CD4-positive, CD25-positive, alpha-beta regulatory T cell (primary cell): ENCODE results near the gene ZNRF3. TPM values are rescaled to one million over a fixed set of nuclear protein-coding genes. Genes with fewer than 3 reads are reported as not detected.

Experiments
- ATAC-seq, 2 donors: fragments of 150-1000 bp; cut with Tn5 transposase; one replicate each; pipeline ENCODE4 v1.10.0; 2021; ENCODE audit warnings: low read depth in 2 of 2, moderate number of reproducible peaks in 2 of 2, moderate library complexity in 1 of 2
- DNase-seq, 3 donors: peaks; one replicate each; pipeline versions ENCODE4 v3.0.0 to v3.0.0-alpha.2; 2012 to 2022; ENCODE audit warnings: mixed read lengths in 1 of 3
- H3K27ac ChIP-seq: one replicate; pipeline ENCODE4 v1.7.0; 2013; ENCODE audit warnings: mild to moderate bottlenecking, low read length; ENCODE audit not compliant: insufficient read depth, poor library complexity, severe bottlenecking
- H3K27me3 ChIP-seq: one replicate; pipeline ENCODE4 v1.7.0; 2013; ENCODE audit warnings: low read length; ENCODE audit not compliant: control insufficient read depth, insufficient read depth
- H3K36me3 ChIP-seq: one replicate; pipeline ENCODE4 v1.7.0; 2013; ENCODE audit warnings: mild to moderate bottlenecking, low read length, moderate library complexity; ENCODE audit not compliant: control insufficient read depth, insufficient read depth
- H3K4me1 ChIP-seq: 2 replicates; pipeline ENCODE4 v1.7.0; 2013; ENCODE audit warnings: mild to moderate bottlenecking, low read length; ENCODE audit not compliant: insufficient read depth, control insufficient read depth, poor library complexity, severe bottlenecking
- H3K4me3 ChIP-seq: one replicate; pipeline ENCODE4 v1.7.0; 2013; ENCODE audit warnings: low read depth, mild to moderate bottlenecking, low read length, moderate library complexity
- H3K9me3 ChIP-seq, 2 experiments: 1 replicate in 1 of 2; 2 replicates in 1 of 2; pipeline ENCODE4 v1.7.0; 2013; ENCODE audit warnings: low read length in 2 of 2, mild to moderate bottlenecking in 1 of 2, moderate library complexity in 1 of 2; ENCODE audit not compliant: control insufficient read depth in 2 of 2
- H3K27ac Mint-ChIP-seq, 3 donors: one replicate each; pipeline ENCODE4 v1.8.0; 2020 to 2022; ENCODE audit warnings: mild to moderate bottlenecking in 3 of 3, mixed read lengths in 3 of 3, moderate library complexity in 2 of 3
- H3K27me3 Mint-ChIP-seq: one replicate; pipeline ENCODE4 v1.8.0; 2022; ENCODE audit warnings: mild to moderate bottlenecking, mixed read lengths
- H3K36me3 Mint-ChIP-seq: one replicate; pipeline ENCODE4 v1.8.0; 2020; ENCODE audit warnings: mixed read lengths
- H3K4me1 Mint-ChIP-seq, 4 donors: one replicate each; pipeline ENCODE4 v1.8.0; 2020 to 2022; ENCODE audit warnings: mixed read lengths in 4 of 4, mild to moderate bottlenecking in 1 of 4
- H3K4me3 Mint-ChIP-seq, 4 donors: one replicate each; pipeline ENCODE4 v1.8.0; 2020 to 2022; ENCODE audit warnings: mild to moderate bottlenecking in 4 of 4, mixed read lengths in 4 of 4, moderate library complexity in 3 of 4
- H3K9me3 Mint-ChIP-seq, 7 donors: one replicate each; pipeline ENCODE4 v1.8.0; 2020 to 2022; ENCODE audit warnings: mixed read lengths in 7 of 7, mild to moderate bottlenecking in 3 of 7, moderate library complexity in 2 of 7
- polyA plus RNA-seq, 4 donors: library from polyadenylated mRNA; unstranded; fragments of 300-500 nt; fragmentation: Illumina TruSeq; gene quantifications; one replicate each; pipeline ENCODE4 v1.2.3, GENCODE V29; 2021
- total RNA-seq: library from RNA; stranded (reverse); gene quantifications from one replicate; pipeline ENCODE4 v1.2.3, GENCODE V29; 2022

Gene ZNRF3
- total and polyA plus RNA-seq, 5 donors from 2014 or later: 0.06 to 0.35 (median 0.24) TPM

DNA sequence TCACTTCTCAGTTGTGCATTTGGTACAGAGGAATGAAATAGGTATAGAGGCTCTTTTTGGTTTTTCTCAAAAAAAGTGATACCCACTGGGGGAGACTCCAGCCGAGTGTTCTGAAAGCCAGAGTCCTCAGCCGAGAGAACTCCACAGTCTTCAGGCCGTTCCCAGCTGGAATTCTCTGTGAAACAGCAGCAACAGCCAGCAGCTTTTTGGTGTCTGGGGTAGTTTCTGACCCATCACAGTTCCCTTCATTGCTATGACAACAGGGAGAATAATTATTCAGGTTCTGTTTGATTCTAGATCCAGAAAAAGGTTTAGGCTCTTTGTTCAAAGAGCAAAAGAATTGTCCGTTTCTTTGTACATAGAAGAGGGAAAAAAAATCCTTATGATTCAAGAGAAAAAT lies 93.7 kb downstream of the ZNRF3 start:
- H3K9me3 ChIP-seq: no peaks in the 10 kb centered on the region
- peaks cover 0 to 3% (median 2%) of the 10 kb centered on the region in 4 donors for H3K4me1 Mint-ChIP-seq
- no peak for DNase-seq
- H3K36me3 ChIP-seq: no peaks in the 10 kb centered on the region
- H3K27me3 Mint-ChIP-seq: peaks cover 13% of the 10 kb centered on the region
- H3K4me3 Mint-ChIP-seq: no peak overlapping the region
- peaks cover 3% of the 10 kb centered on the region for H3K36me3 Mint-ChIP-seq
- no peaks in the 10 kb centered on the region for H3K4me1 ChIP-seq
- ATAC-seq: no peak
- no peak overlapping the region for H3K27ac ChIP-seq
- no peak overlapping the region for H3K4me3 ChIP-seq
- no peaks in the 10 kb centered on the region for H3K9me3 Mint-ChIP-seq
- H3K27ac Mint-ChIP-seq: no peak overlapping the region
- peaks cover 2% of the 10 kb centered on the region for H3K27me3 ChIP-seq

GRCh38 chr22:28977481-28977971 lies 94.2 kb downstream of the ZNRF3 start:
- peaks cover 2% of the 10 kb centered on the region for H3K27me3 ChIP-seq
- Mint-ChIP-seq H3K36me3 (peaks cover 3% of the 10 kb centered on the region), H3K4me3 (no peak overlapping the region), H3K27ac (no peak overlapping the region), H3K4me1 (peaks cover 0 to 3% (median 2%) of the 10 kb centered on the region in 4 donors), H3K27me3 (peaks cover 10% of the 10 kb centered on the region), H3K9me3 (no peaks in the 10 kb centered on the region)
- H3K27ac ChIP-seq: no peak overlapping the region
- DNase-seq: no peak
- no peaks in the 10 kb centered on the region for H3K36me3 ChIP-seq
- H3K4me3 ChIP-seq: no peak overlapping the region
- H3K4me1 ChIP-seq: no peaks in the 10 kb centered on the region
- no peaks in the 10 kb centered on the region for H3K9me3 ChIP-seq
- ATAC-seq: no peak

- Histone ChIP-seq H3K9me3 (no peaks in the 10 kb centered on the region), H3K27ac (no peak overlapping the region), H3K4me3 (no peak overlapping the region), H3K27me3 (peaks cover 2% of the 10 kb centered on the region), H3K36me3 (no peaks in the 10 kb centered on the region), H3K4me1 (no peaks in the 10 kb centered on the region)
- DNase-seq (no peak), ATAC-seq (no peak)
- H3K36me3 Mint-ChIP-seq: peaks cover 3% of the 10 kb centered on the region
- H3K4me1 Mint-ChIP-seq: peaks cover 0 to 3% (median 2%) of the 10 kb centered on the region in 4 donors
- peaks cover 10% of the 10 kb centered on the region for H3K27me3 Mint-ChIP-seq
- H3K27ac Mint-ChIP-seq: no peak overlapping the region
- H3K9me3 Mint-ChIP-seq: no peaks in the 10 kb centered on the region
- H3K4me3 Mint-ChIP-seq: no peak overlapping the region
Observed at GRCh38 chr22:28978158-28978557, 94.8 kb downstream of the ZNRF3 start.

- DNase-seq: no peak
- peak overlapping the region in 1 of 3 donors; percentile 18 for H3K27ac Mint-ChIP-seq
- H3K27me3 Mint-ChIP-seq: peaks cover 10% of the 10 kb centered on the region
- ATAC-seq: no peak
- Histone ChIP-seq H3K4me1 (no peaks in the 10 kb centered on the region), H3K27ac (no peak overlapping the region), H3K4me3 (no peak overlapping the region), H3K36me3 (no peaks in the 10 kb centered on the region), H3K9me3 (no peaks in the 10 kb centered on the region), H3K27me3 (peaks cover 2% of the 10 kb centered on the region)
- H3K36me3 Mint-ChIP-seq: peaks cover 3% of the 10 kb centered on the region
- no peak overlapping the region for H3K4me3 Mint-ChIP-seq
- peaks cover 0 to 6% (median 2%) of the 10 kb centered on the region in 4 donors for H3K4me1 Mint-ChIP-seq
- H3K9me3 Mint-ChIP-seq: no peaks in the 10 kb centered on the region
Observed at GRCh38 chr22:28978863-28979796, 95.8 kb downstream of the ZNRF3 start.

DNA sequence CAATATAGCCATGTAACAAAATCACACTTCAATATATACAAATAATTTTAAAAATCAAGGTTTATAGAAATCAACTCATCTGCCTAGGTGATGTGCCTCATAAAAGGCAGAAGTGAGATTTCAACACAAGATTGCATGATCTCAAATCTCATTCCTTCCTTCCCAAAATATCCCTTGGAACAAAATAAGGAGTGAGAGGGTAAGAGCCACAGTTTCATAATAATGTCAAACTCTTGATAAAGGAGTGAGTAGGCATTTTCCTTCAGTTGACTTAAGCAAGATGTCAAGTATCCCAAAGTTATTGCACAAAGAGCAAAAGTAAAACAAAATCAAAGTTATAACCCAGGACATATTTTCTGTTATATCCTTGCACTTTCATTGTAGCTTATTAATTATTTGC lies 97.0 kb downstream of the ZNRF3 start:
- DNase-seq (no peak), ATAC-seq (no peak)
- Mint-ChIP-seq H3K36me3 (peaks cover 6% of the 10 kb centered on the region), H3K4me3 (no peak overlapping the region), H3K9me3 (peaks cover 0 to 4% (median 0%) of the 10 kb centered on the region in 7 donors), H3K27ac (no peak overlapping the region), H3K27me3 (peaks cover 10% of the 10 kb centered on the region), H3K4me1 (peaks cover 0 to 6% (median 2%) of the 10 kb centered on the region in 4 donors)
- no peaks in the 10 kb centered on the region for H3K9me3 ChIP-seq
- no peaks in the 10 kb centered on the region for H3K36me3 ChIP-seq
- H3K4me1 ChIP-seq: no peaks in the 10 kb centered on the region
- H3K27ac ChIP-seq: no peak overlapping the region
- H3K27me3 ChIP-seq: peaks cover 2% of the 10 kb centered on the region
- H3K4me3 ChIP-seq: no peak overlapping the region

GRCh38 chr22:28981818-28982499 lies 98.6 kb downstream of the ZNRF3 start:
- ATAC-seq: no peak
- Histone ChIP-seq H3K4me3 (no peak overlapping the region), H3K4me1 (no peaks in the 10 kb centered on the region), H3K27me3 (peaks cover 2% of the 10 kb centered on the region), H3K9me3 (no peaks in the 10 kb centered on the region), H3K27ac (no peak overlapping the region), H3K36me3 (no peaks in the 10 kb centered on the region)
- peaks cover 12% of the 10 kb centered on the region for H3K36me3 Mint-ChIP-seq
- H3K27ac Mint-ChIP-seq: no peak overlapping the region
- DNase-seq: no peak
- H3K4me1 Mint-ChIP-seq: peaks cover 0 to 6% (median 2%) of the 10 kb centered on the region in 4 donors
- H3K9me3 Mint-ChIP-seq: peaks cover 0 to 5% (median 0%) of the 10 kb centered on the region in 7 donors
- no peak overlapping the region for H3K4me3 Mint-ChIP-seq
- H3K27me3 Mint-ChIP-seq: peaks cover 10% of the 10 kb centered on the region

- no peak overlapping the region for H3K4me3 Mint-ChIP-seq
- no peak for ATAC-seq
- no peak overlapping the region for H3K27ac Mint-ChIP-seq
- peaks cover 5% of the 10 kb centered on the region for H3K27me3 Mint-ChIP-seq
- no peak overlapping the region for H3K4me3 ChIP-seq
- peaks cover 0 to 2% (median 0%) of the 10 kb centered on the region in 4 donors for H3K4me1 Mint-ChIP-seq
- no peaks in the 10 kb centered on the region for H3K27me3 ChIP-seq
- peaks cover 0 to 5% (median 0%) of the 10 kb centered on the region in 7 donors for H3K9me3 Mint-ChIP-seq
- H3K9me3 ChIP-seq: no peaks in the 10 kb centered on the region
- peaks cover 23% of the 10 kb centered on the region for H3K36me3 Mint-ChIP-seq
- H3K4me1 ChIP-seq: no peaks in the 10 kb centered on the region
- no peak overlapping the region for H3K27ac ChIP-seq
- no peak for DNase-seq
- no peaks in the 10 kb centered on the region for H3K36me3 ChIP-seq
Observed at GRCh38 chr22:28983190-28983589, 99.8 kb downstream of the ZNRF3 start.
